Vagina (tissue), 2 donors: ENCODE measurements around the gene CALM3.

Source experiments
- POLR2A ChIP-seq, 2 donors: fragments of 450-650 bp; IDR thresholded peaks; one replicate each; pipeline ENCODE4 v1.6.1; 2017; ENCODE audit warnings: antibody characterized with exemption in 2 of 2, mild to moderate bottlenecking in 2 of 2, moderate library complexity in 2 of 2
- POLR2AphosphoS5 ChIP-seq, 2 donors: sonication (generic); formaldehyde crosslinking; IDR thresholded peaks; one replicate each; pipeline ENCODE4 v1.9.0; 2017; ENCODE audit warnings: antibody characterized with exemption in 2 of 2, mild to moderate bottlenecking in 2 of 2, low read depth in 1 of 2; ENCODE audit not compliant: insufficient read depth in 1 of 2
- TF ChIP-seq, protein P1 (sequence below), 3 experiments: fragments of 450-650 bp in 2 of 3; fragments of 200-600 bp in 1 of 3; sonication (generic) in 1 of 3; IDR thresholded peaks; one replicate each; pipeline ENCODE4 v1.5.1; 2017 to 2019; ENCODE audit warnings: antibody characterized with exemption in 3 of 3, mild to moderate bottlenecking in 2 of 3, moderate library complexity in 2 of 3

- TF ChIP-seq, protein P1, sequence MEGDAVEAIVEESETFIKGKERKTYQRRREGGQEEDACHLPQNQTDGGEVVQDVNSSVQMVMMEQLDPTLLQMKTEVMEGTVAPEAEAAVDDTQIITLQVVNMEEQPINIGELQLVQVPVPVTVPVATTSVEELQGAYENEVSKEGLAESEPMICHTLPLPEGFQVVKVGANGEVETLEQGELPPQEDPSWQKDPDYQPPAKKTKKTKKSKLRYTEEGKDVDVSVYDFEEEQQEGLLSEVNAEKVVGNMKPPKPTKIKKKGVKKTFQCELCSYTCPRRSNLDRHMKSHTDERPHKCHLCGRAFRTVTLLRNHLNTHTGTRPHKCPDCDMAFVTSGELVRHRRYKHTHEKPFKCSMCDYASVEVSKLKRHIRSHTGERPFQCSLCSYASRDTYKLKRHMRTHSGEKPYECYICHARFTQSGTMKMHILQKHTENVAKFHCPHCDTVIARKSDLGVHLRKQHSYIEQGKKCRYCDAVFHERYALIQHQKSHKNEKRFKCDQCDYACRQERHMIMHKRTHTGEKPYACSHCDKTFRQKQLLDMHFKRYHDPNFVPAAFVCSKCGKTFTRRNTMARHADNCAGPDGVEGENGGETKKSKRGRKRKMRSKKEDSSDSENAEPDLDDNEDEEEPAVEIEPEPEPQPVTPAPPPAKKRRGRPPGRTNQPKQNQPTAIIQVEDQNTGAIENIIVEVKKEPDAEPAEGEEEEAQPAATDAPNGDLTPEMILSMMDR (IDR thresholded peaks at IDR 0.05) = no peak
- TF ChIP-seq POLR2A (IDR thresholded peaks at IDR 0.05) (no peak), POLR2AphosphoS5 (IDR thresholded peaks at IDR 0.05; ENCODE audit: insufficient read depth in 1 of 2, low read depth in 1 of 2) (no peak)
These were observed 39.5 kb downstream of the CALM3 start for GRCh38 chr19:46640656-46641055.
